Suprapubic skin (tissue), 4 donors: ENCODE measurements around the gene KCNH5. TPM values are rescaled to one million over a fixed set of nuclear protein-coding genes. Genes with fewer than 3 reads are reported as not detected.

Experiments used
- DNase-seq, 2 donors: peaks; one replicate each; pipeline ENCODE4 v3.0.0-alpha.2; 2019; ENCODE audit warnings: low spot score in 2 of 2
- H3K27ac ChIP-seq: fragments of 200-600 bp; sonication (generic); one replicate; pipeline ENCODE4 v1.5.1; 2019
- H3K27me3 ChIP-seq: fragments of 200-600 bp; sonication (generic); one replicate; pipeline ENCODE4 v1.5.1; 2019
- H3K36me3 ChIP-seq: fragments of 200-600 bp; sonication (generic); one replicate; pipeline ENCODE4 v1.5.1; 2019
- H3K4me1 ChIP-seq: fragments of 200-600 bp; sonication (generic); one replicate; pipeline ENCODE4 v1.5.1; 2019
- H3K4me3 ChIP-seq: fragments of 200-600 bp; sonication (generic); one replicate; pipeline ENCODE4 v1.5.1; 2019; ENCODE audit warnings: mild to moderate bottlenecking
- H3K9me3 ChIP-seq: fragments of 200-600 bp; sonication (generic); one replicate; pipeline ENCODE4 v1.5.1; 2019
- CTCF ChIP-seq, 2 donors: fragments of 200-600 bp in 1 of 2; fragments of 450-650 bp in 1 of 2; sonication (generic) in 1 of 2; IDR thresholded peaks; one replicate each; pipeline ENCODE4 v1.5.1; 2016 to 2019; ENCODE audit warnings: antibody characterized with exemption in 2 of 2, mild to moderate bottlenecking in 1 of 2, moderate library complexity in 1 of 2
- EP300 ChIP-seq: sonication (generic); formaldehyde crosslinking; IDR thresholded peaks from one replicate; pipeline ENCODE4 v1.6.1; 2017; ENCODE audit warnings: antibody characterized with exemption
- POLR2A ChIP-seq, 2 donors: fragments of 450-650 bp; IDR thresholded peaks; one replicate each; pipeline ENCODE4 v1.6.1; 2017; ENCODE audit warnings: antibody characterized with exemption in 2 of 2, mild to moderate bottlenecking in 2 of 2, moderate library complexity in 2 of 2
- POLR2AphosphoS5 ChIP-seq, 3 donors: sonication (generic); formaldehyde crosslinking; IDR thresholded peaks; one replicate each; pipeline ENCODE4 v1.6.1; 2017; ENCODE audit warnings: antibody characterized with exemption in 3 of 3
- WGBS: methylation state at CpG from one replicate; pipeline ENCODE4 v1.1.5; 2018; 5-methylcytosine and 5-hydroxymethylcytosine counted together
- total RNA-seq, 4 donors: library from RNA; depleted of rRNA; stranded (reverse); fragments of >200 nt; gene quantifications; one replicate each; pipeline ENCODE4 v1.1.0, GENCODE V29; 2016

Gene KCNH5
- total RNA-seq, 4 donors from 2014 or later, result 0.31 to 0.79 TPM; not detected in 2

- TF ChIP-seq POLR2AphosphoS5 (IDR thresholded peaks at IDR 0.05) (no peak), CTCF (IDR thresholded peaks at IDR 0.05) (no peak), POLR2A (IDR thresholded peaks at IDR 0.05) (no peak), EP300 (no peak)
- Histone ChIP-seq H3K36me3 (no peaks in the 10 kb centered on the region), H3K4me1 (no peaks in the 10 kb centered on the region), H3K4me3 (no peak overlapping the region), H3K27ac (no peak overlapping the region), H3K9me3 (no peaks in the 10 kb centered on the region), H3K27me3 (no peaks in the 10 kb centered on the region)
- DNase-seq, result no peak
- 74% methylated on average over 2 of the region's 2 CpGs for WGBS
Observed at GRCh38 chr14:62670526-62670925, 374.7 kb downstream of the KCNH5 start.

GRCh38 chr14:62667421-62667914 lies 377.8 kb downstream of the KCNH5 start:
- no peak for DNase-seq
- no peak for TF ChIP-seq EP300
- TF ChIP-seq POLR2A (IDR thresholded peaks at IDR 0.05), result no peak
- no peaks in the 10 kb centered on the region for H3K9me3 ChIP-seq
- WGBS, result 81% methylated on average over 4 of the region's 4 CpGs
- no peak overlapping the region for H3K27ac ChIP-seq
- no peaks in the 10 kb centered on the region for H3K27me3 ChIP-seq
- no peak overlapping the region for H3K4me3 ChIP-seq
- no peaks in the 10 kb centered on the region for H3K36me3 ChIP-seq
- H3K4me1 ChIP-seq, result no peaks in the 10 kb centered on the region

- TF ChIP-seq CTCF (IDR thresholded peaks at IDR 0.05) (no peak), POLR2A (IDR thresholded peaks at IDR 0.05) (no peak), EP300 (no peak), POLR2AphosphoS5 (IDR thresholded peaks at IDR 0.05) (no peak)
- 18% methylated on average over 3 of the region's 3 CpGs for WGBS
- no peak overlapping the region for H3K27ac ChIP-seq
Observed at GRCh38 chr14:62665286-62665685, 380.0 kb downstream of the KCNH5 start.

DNA sequence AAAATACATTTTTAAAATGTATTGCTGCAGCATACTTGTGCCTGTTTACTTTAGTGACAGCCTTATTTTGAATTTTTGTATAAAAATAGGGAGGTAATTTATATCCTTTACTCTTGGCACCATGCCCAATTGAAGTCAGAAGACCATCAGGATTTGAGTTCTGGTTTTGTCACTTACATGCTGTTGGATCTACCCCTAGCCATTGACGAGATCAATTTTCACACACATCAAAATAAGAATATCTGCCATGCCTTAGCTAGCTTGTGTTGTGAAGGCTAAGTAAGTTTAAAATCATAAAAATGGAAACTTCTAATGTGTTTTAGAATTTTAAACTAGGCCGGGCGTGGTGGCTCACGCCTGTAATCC lies 381.8 kb downstream of the KCNH5 start:
- Histone ChIP-seq H3K4me1 (no peaks in the 10 kb centered on the region), H3K27ac (no peak overlapping the region), H3K4me3 (no peak overlapping the region), H3K27me3 (no peaks in the 10 kb centered on the region), H3K36me3 (no peaks in the 10 kb centered on the region), H3K9me3 (peaks cover 3% of the 10 kb centered on the region)
- WGBS, result 68% methylated on average over 4 of the region's 4 CpGs
- TF ChIP-seq EP300 (no peak), CTCF (IDR thresholded peaks at IDR 0.05) (no peak), POLR2AphosphoS5 (IDR thresholded peaks at IDR 0.05) (no peak), POLR2A (IDR thresholded peaks at IDR 0.05) (no peak)
- DNase-seq, result no peak

More at GRCh38 chr14:62665286-62665685, 380.0 kb downstream of the KCNH5 start:
- Histone ChIP-seq H3K4me3 (no peak overlapping the region), H3K36me3 (no peaks in the 10 kb centered on the region), H3K9me3 (peaks cover 3% of the 10 kb centered on the region), H3K27me3 (no peaks in the 10 kb centered on the region), H3K4me1 (no peaks in the 10 kb centered on the region)
- DNase-seq, result no peak

- no peak for DNase-seq
- no peaks in the 10 kb centered on the region for H3K36me3 ChIP-seq
- H3K27me3 ChIP-seq, result no peaks in the 10 kb centered on the region
- H3K9me3 ChIP-seq, result peaks cover 3% of the 10 kb centered on the region
- no peaks in the 10 kb centered on the region for H3K4me1 ChIP-seq
- no peak for TF ChIP-seq POLR2AphosphoS5 (IDR thresholded peaks at IDR 0.05)
- no peak for TF ChIP-seq CTCF (IDR thresholded peaks at IDR 0.05)
- no peak for TF ChIP-seq POLR2A (IDR thresholded peaks at IDR 0.05)
- TF ChIP-seq EP300, result no peak
- H3K4me3 ChIP-seq, result no peak overlapping the region
- H3K27ac ChIP-seq, result no peak overlapping the region
- WGBS, result 54% methylated on average over 11 of the region's 11 CpGs
Observed at GRCh38 chr14:62662811-62663455, 382.3 kb downstream of the KCNH5 start.
